Heart left ventricle (tissue), 16 donors: ENCODE data around the gene LONP2. TPM values are rescaled to one million over a fixed set of nuclear protein-coding genes. Genes with fewer than 3 reads are reported as not detected.

ENCODE experiments used
- ATAC-seq, 4 donors: fragments of 200-7000 bp; cut with Tn5 transposase; one replicate each; pipeline ENCODE4 v1.9.1; 2020 to 2022; ENCODE audit warnings: moderate library complexity in 4 of 4, mild to moderate bottlenecking in 3 of 4, moderate number of reproducible peaks in 1 of 4
- DNase-seq, 5 donors: peaks; one replicate each; pipeline ENCODE4 v3.0.0-alpha.2; 2020
- H3K27ac ChIP-seq, 12 donors: fragments of 200-600 bp; sonication (generic) in 4 of 12; one replicate each; pipeline versions ENCODE4 v1.5.0 to v1.8.0; 2016 to 2022; ENCODE audit warnings: mild to moderate bottlenecking in 2 of 12
- H3K27me3 ChIP-seq, 9 donors: fragments of 200-600 bp; sonication (generic) in 2 of 9; one replicate each; pipeline versions ENCODE4 v1.5.1 to v1.8.0; 2016 to 2022; ENCODE audit warnings: mild to moderate bottlenecking in 3 of 9
- H3K36me3 ChIP-seq, 9 donors: fragments of 200-600 bp; sonication (generic) in 2 of 9; one replicate each; pipeline versions ENCODE4 v1.5.0 to v1.8.0; 2018 to 2022; ENCODE audit warnings: mild to moderate bottlenecking in 2 of 9
- H3K4me1 ChIP-seq, 12 donors: fragments of 200-600 bp; sonication (generic) in 4 of 12; one replicate each; pipeline versions ENCODE4 v1.5.0 to v1.8.0; 2016 to 2022; ENCODE audit warnings: mild to moderate bottlenecking in 3 of 12
- H3K4me3 ChIP-seq, 12 donors: fragments of 200-600 bp; sonication (generic) in 4 of 12; one replicate each; pipeline versions ENCODE4 v1.5.0 to v1.8.0; 2017 to 2022; ENCODE audit warnings: mild to moderate bottlenecking in 9 of 12, moderate library complexity in 4 of 12
- H3K9me3 ChIP-seq, 12 donors: fragments of 200-600 bp; sonication (generic) in 4 of 12; one replicate each; pipeline versions ENCODE4 v1.5.0 to v1.8.0; 2016 to 2022; ENCODE audit warnings: mild to moderate bottlenecking in 1 of 12
- CTCF ChIP-seq, 12 donors: fragments of 200-600 bp; sonication (generic) in 4 of 12; IDR thresholded peaks; one replicate each; pipeline versions ENCODE4 v1.5.0 to v1.8.0; 2018 to 2022; ENCODE audit warnings: antibody characterized with exemption in 12 of 12, mild to moderate bottlenecking in 5 of 12
- POLR2A ChIP-seq, 2 donors: fragments of 450-650 bp; IDR thresholded peaks; one replicate each; pipeline ENCODE4 v1.6.1; 2017; ENCODE audit warnings: antibody characterized with exemption in 2 of 2, mild to moderate bottlenecking in 2 of 2, moderate library complexity in 2 of 2
- WGBS, 4 donors: extraction: QIAGEN DNeasy Blood & Tissue Kit in 2 of 4; methylation state at CpG; one replicate each; pipeline versions ENCODE4 v1.1.5 to v1.1.7; 2013 to 2018; 5-methylcytosine and 5-hydroxymethylcytosine counted together
- intact Hi-C, 10 donors: fragments of 100-400 bp; cut with DNase I; formaldehyde crosslinking; loops; one replicate each; pipeline versions ENCODE4 v1.11.1 to v1.14.2; 2022
- polyA plus RNA-seq, 2 donors: library from polyadenylated mRNA; stranded (reverse); fragments of 200-250 nt; gene quantifications; one replicate each; pipeline ENCODE4 v1.2.3, GENCODE V29; 2013
- total RNA-seq, 9 donors: library from RNA; depleted of rRNA in 2 of 9; stranded (reverse); fragments of >200 nt in 2 of 9; fragmentation: NEBNext Ultra II Directional in 3 of 9; extraction: Animal tissue kit (Norgen Biotek cat#: 25700) in 3 of 9; gene quantifications; one replicate each; pipeline versions ENCODE4 v1.1.0 to v1.2.4, GENCODE V29; 2016 to 2023
- donor health status: ischemic (EF 13 %, LVEDD 7.1; RV severe dilation, severe dysfunction).
- donor health status: healthy with polysubstance abuse.
- donor health status: DM: no; HTN: yes; CAD: no.
- donor health status: DM: no; HTN: no; CAD: no.
- donor health status: ischemic (EF 25% LVEDD 6.9; RV normal size, moderate dysfunction).
- donor health status: ischemic (EF 25% LVEDD 5.7; RV mildly dilated, moderate dysfunction).
- donor health status: healthy.
- donor health status: DM: yes; HTN: yes; CAD: no.
- donor health status: ischemic (EF 35%, LVEDD 5.7; RV mildly dilated, moderate dysfunction).
- donor health status: nonischemic (EF 11% LVEDD 7.7; RV severe dilation, severe dysfunction).
- donor health status: DM: yes; HTN: yes; CAD: no.
- donor health status: PGD.
- donor health status: ischemic (EF 29% LVEDD 5.4; RV normal size, mild dysfunction).
- donor health status: nonischemic (EF 23%, LVEDD 6.1; RV moderate dilation, normal function).

LONP2 gene
- total and polyA plus RNA-seq, 11 donors, result 24.8 to 87.4 (median 69.2) TPM

- ATAC-seq (no peak), DNase-seq (no peak)
- Histone ChIP-seq H3K27ac (no peak overlapping the region), H3K4me3 (no peak overlapping the region), H3K9me3 (no peaks in the 10 kb centered on the region), H3K36me3 (no peaks in the 10 kb centered on the region), H3K27me3 (no peaks in the 10 kb centered on the region), H3K4me1 (no peaks in the 10 kb centered on the region)
- TF ChIP-seq CTCF (IDR thresholded peaks at IDR 0.05) (no peak), POLR2A (IDR thresholded peaks at IDR 0.05) (no peak)
- 67 to 74% (median 73%) methylated on average over 6 of the region's 6 CpGs for WGBS, 4 donors
- intact Hi-C loops, result no loop called here
Observed at GRCh38 chr16:48201515-48202201, 42.4 kb upstream of the LONP2 start.

- peaks cover 0 to 13% (median 0%) of the 10 kb centered on the region in 9 donors for H3K27me3 ChIP-seq
- TF ChIP-seq POLR2A (IDR thresholded peaks at IDR 0.05), result no peak
- TF ChIP-seq CTCF (IDR thresholded peaks at IDR 0.05), result no peak
- 85 to 90% (median 89%) methylated on average over 8 of the region's 8 CpGs for WGBS, 4 donors
- H3K9me3 ChIP-seq, result no peaks in the 10 kb centered on the region
- no peaks in the 10 kb centered on the region for H3K36me3 ChIP-seq
- no peak for DNase-seq
- intact Hi-C loops, result no loop called here
- no peak for ATAC-seq
- no peak overlapping the region for H3K27ac ChIP-seq
- H3K4me1 ChIP-seq, result no peaks in the 10 kb centered on the region
- H3K4me3 ChIP-seq, result no peak overlapping the region
Observed at GRCh38 chr16:48203974-48204824, 39.9 kb upstream of the LONP2 start.

GRCh38 chr16:48204825-48205151 lies 39.3 kb upstream of the LONP2 start:
- H3K4me1 ChIP-seq, result no peaks in the 10 kb centered on the region
- peaks cover 0 to 13% (median 0%) of the 10 kb centered on the region in 9 donors for H3K27me3 ChIP-seq
- TF ChIP-seq POLR2A (IDR thresholded peaks at IDR 0.05), result no peak
- TF ChIP-seq CTCF (IDR thresholded peaks at IDR 0.05), result no peak
- ATAC-seq (no peak), DNase-seq (no peak)
- H3K27ac ChIP-seq, result no peak overlapping the region
- H3K4me3 ChIP-seq, result no peak overlapping the region
- WGBS, 4 donors, result 83 to 89% (median 87%) methylated on average over 6 of the region's 6 CpGs
- no peaks in the 10 kb centered on the region for H3K36me3 ChIP-seq
- H3K9me3 ChIP-seq, result no peaks in the 10 kb centered on the region
- intact Hi-C loops, result no loop called here

- Histone ChIP-seq H3K27me3 (peaks cover 0 to 13% (median 0%) of the 10 kb centered on the region in 9 donors), H3K36me3 (no peaks in the 10 kb centered on the region), H3K27ac (no peak overlapping the region), H3K9me3 (no peaks in the 10 kb centered on the region), H3K4me1 (no peaks in the 10 kb centered on the region), H3K4me3 (no peak overlapping the region)
- TF ChIP-seq POLR2A (IDR thresholded peaks at IDR 0.05) (no peak), CTCF (IDR thresholded peaks at IDR 0.05) (no peak)
- no peak for ATAC-seq
- no peak for DNase-seq
- 68 to 78% (median 70%) methylated on average over 8 of the region's 8 CpGs for WGBS, 4 donors
- intact Hi-C loops, result no loop called here
Observed at GRCh38 chr16:48206594-48207242, 37.4 kb upstream of the LONP2 start.
